NCI-H2029 treated with DMSO at 0.1 percent for 48 hours (cell line): ENCODE results near the gene ABCB1.

Experiments used
- DNase-seq: peaks from one replicate; lab custom pipeline; 2025; lab: John Stamatoyannopoulos, UW

Gene ABCB1

DNA sequence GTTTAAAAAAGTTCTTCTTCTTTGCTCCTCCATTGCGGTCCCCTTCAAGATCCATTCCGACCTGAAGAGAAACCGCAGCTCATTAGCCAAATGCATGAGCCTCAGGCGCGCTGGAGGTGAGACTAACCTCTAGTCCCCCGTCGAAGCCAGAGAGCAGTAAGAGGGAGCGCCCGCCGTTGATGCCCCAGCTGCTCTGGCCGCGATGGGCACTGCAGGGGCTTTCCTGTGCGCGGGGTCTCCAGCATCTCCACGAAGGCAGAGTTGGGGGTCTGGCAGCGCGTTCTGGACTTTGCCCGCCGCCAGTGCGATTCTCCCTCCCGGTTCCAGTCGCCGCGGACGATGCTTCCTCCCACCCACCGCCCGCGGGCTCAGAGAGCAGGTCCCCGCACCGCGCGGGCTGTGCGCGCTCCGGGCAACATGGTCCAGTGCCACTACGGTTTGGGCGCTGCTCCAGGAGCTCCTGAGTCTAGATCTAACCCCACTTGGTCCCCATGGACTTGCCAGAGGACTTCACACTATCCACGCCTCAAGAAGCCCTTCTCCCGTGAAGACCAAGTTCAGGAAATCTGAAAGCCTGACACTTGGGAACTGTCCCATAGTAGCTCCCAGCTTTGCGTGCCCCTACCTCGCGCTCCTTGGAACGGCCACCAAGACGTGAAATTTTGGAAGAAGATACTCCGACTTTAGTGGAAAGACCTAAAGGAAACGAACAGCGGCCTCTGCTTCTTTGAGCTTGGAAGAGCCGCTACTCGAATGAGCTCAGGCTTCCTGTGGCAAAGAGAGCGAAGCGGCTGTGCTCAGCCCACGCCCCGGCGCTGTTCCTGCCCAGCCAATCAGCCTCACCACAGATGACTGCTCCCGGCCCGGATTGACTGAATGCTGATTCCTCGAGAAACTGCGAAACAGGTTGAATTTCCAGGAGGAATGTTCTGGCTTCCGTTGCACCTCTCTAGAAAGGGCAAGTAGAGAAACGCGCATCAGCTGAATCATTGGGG lies at the start of gene ABCB1:
TSS of gene ABCB1 (minus strand) at position 755 of the 995 bp plus-strand sequence. CDS start at position 55, 700 bp downstream.
- DNase-seq = peak; percentile 5

DNA sequence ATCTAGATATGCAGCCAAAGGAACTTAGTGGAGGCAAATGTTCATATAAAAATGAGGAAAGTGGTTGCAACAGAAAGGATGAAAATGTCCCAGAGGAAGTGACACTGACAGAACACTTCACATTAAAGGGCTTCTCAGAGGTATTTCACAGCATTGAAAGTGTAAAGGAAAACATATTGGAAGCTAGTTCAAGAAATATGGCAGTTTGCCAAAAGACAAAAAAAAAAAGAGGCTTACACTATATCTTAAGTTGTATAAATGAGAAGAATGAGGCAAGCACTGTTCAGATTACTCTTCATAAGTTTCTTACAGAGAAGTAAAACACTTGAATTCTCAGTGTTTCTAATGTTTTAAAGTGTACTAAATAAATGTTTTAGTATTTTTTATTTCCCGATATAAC lies 47.6 kb upstream of the ABCB1 start:
- no peak for DNase-seq

DNA sequence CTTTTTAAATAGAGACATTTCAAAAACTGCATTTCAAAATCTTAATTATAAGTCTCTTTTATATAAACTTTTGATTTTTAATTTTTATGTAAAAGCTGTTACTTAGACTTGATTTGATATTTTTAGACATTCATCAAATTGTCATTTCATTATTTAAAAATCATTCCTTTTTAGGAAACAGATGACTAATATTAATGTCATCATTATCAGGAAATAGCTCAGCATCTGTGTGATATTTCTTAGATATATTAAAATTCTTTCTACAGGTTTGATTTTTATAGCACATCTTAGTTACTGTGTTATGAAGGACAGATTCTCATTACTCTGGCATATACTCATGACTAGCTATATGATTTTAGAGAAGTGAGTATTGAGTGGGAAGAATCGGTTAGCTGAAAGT lies 44.8 kb upstream of the ABCB1 start:
- DNase-seq = no peak

GRCh38 chr7:87635921-87636320 lies 35.2 kb upstream of the ABCB1 start:
- DNase-seq = no peak

DNA sequence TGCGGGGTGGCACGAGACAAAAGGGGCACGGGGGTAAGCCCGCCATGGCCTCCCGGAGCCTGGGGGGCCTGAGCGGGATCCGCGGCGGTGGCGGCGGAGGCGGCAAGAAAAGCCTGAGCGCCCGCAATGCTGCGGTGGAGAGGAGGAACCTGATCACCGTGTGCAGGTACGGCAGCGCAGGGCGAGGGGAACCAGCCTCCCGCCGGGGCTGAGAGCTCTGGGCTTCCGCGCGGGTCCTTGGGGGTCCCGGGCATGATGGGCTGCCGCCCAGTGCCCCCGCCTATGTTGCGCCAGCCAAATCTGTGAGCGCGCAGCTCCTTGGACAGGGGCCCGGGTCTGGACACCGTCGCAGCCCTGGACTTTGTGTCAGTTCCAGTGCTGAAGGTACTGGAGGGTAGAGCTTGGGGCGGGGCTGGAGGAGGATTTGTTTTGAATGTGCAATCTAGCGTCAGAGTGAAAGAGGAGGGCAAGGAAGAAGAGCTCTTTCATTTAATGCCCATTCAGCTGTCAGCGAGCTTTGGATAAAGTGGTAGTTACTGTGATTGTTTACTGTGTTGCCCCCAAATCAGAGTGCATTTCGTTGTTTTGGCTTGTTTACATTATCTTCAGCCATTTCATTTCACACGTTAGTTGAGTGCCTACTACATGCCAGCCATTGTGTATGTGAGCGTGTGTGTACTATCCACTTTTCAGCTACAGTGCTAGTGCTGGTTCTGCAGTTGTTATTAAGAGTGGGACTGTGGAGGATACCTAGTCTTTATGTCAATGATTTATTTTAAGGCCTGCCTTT lies 28.3 kb upstream of the ABCB1 start:
- DNase-seq = no peak

GRCh38 chr7:87627634-87627994 lies 26.9 kb upstream of the ABCB1 start:
- no peak for DNase-seq

- DNase-seq = no peak
Observed at GRCh38 chr7:87625101-87625500, 24.4 kb upstream of the ABCB1 start.

DNA sequence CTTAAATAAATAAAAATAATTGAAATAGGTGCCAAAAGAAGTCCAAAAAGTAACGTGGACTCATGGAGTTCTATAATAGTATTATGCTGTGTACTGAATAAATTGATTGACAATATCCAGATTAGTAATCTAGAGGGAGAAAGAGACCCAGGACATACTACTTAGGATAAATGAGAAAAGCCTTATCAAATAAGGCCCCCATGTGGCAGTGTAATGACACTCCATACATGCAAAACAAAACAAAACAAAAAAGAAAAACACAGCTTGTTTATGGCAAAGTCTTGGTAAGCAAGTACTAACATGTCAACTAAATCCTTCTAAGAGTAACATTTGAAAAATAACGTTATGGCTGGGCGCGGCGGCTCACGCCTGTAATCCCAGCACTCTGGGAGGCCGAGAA lies 23.9 kb upstream of the ABCB1 start:
- DNase-seq = no peak

DNA sequence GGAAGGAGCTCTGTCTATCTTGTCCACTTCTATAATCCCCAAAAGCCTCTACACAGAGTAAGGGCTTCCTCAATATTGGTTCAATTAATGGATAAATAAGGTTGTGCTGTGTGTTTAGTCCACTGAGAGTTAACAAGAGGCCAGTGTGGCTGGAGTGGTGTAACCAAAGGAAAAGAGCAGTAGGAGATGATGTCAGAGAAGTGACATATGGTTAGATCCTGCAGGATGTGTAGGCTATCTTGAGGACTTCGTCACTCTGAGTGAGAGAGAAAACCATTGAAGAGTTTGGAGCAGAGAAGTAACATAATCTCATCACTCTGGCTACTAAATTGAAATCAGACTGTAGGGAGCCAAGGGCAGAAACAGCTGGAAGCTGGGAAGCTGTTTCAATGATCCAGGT lies 14.5 kb upstream of the ABCB1 start:
- DNase-seq = no peak

DNA sequence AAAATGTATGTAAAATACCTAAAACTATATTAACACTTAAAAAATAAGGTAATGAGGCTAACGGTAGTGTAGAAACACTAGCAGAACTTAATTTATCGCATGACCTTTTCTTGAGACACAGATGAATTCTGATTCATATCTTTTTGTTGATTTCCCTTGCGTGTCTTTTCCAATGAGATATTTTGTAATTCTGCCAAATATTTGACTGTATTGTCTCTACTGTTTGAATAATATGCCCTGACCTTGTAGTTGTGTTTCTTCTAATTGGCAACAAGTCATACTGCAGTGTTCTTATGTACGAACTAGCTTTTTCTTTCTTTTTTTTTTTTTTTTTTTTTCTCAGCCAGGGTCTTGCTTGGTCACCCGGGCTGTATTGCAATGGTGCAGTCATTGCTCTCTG lies 9.2 kb upstream of the ABCB1 start:
- no peak for DNase-seq

GRCh38 chr7:87608431-87608830 lies 7.7 kb upstream of the ABCB1 start:
- no peak for DNase-seq

GRCh38 chr7:87604264-87604663 lies 3.6 kb upstream of the ABCB1 start:
- no peak for DNase-seq

GRCh38 chr7:87599336-87599735 lies 1.3 kb downstream of the ABCB1 start:
- DNase-seq = no peak

DNA sequence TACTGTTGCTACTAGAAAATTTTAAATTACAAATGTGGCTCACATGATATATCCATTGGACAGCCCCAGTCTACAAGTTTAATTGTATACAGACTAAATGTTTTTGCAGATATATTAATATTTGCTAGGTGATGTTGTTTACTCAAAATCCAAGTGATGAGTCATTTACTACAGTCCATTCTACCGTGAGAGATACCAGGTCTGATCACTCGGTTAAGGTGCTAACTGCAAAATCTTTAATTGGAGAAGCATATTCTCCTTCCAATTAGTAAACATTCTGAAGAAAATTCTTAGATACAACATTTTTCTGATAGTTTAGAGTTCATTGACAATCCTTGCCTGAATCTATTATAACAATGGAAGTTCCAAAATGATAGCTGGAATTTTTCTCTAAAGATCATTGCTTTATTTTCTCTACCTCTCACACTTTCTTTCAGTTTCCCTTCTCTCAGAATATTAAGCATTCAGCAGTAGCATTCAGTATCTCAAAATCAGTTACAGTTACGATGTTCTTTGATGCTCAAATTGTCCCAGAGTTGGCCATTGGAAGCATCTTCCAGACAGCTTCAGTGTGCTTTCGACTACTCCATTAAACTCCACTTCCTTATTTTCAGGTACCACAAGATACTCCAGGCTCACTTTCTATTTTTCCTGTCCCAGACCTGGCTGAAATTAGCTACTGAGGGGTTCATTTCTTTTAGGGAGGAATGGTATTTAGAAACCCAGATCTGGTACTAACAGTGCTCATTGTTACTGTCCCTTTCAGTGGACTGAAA lies 2.3 kb downstream of the ABCB1 start:
- DNase-seq = no peak

DNA sequence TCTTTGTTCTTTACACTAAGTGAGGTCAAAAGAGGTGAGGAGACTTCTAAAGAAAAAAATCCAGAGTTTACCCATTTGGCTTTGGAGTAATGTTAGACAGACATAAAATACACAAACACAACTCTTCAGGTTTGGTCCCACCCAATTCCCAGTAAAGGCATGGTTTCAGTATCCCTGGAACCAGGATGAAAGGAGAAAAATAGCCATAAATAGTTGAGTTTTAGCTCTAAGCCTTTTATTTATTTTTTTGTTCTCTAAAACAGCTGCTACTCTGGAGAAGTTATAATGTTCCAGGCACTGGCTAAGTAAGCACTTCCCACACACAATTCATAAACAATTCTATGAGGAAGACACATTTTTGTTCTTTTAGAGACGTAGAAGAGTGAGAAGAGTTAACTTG lies 4.0 kb downstream of the ABCB1 start:
- DNase-seq = no peak

DNA sequence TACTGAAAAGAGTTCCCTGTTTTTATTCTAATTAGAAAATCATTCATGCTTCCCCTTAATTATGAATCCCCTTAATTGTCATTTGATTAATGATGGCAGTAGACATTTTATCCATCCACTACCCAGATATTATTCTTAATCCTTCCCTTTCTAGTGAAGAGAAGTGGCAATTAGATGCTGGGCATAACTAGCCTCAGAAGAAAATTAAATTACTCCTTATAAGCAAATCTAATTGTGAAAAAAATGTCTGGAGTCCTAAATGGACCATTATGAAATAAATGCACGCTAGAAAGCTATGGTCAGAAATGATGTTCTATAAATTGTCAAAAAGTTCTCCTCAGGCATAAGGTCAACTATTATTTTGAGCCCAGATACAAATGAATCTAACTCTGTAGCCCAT lies 4.5 kb downstream of the ABCB1 start:
- no peak for DNase-seq

DNA sequence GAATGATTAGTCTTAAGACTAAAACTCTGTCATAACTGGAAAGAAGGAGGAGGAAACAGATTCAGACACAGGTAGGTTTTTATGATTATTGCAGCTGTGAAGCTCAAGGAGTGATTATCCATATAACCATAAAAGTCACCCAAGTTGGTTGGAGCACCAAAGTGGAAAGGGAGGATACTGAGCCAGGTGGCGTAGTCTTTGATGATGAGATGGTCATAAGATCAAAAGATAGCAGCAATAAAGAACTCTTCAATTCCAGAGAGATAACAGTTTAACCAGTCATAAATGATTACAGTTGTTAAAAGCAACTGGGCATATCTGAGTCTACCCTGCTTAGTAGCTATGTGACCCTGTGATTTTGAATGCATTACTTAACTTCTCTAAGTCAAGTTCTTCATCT lies 8.4 kb downstream of the ABCB1 start:
- DNase-seq = no peak

GRCh38 chr7:87591211-87591610 lies 9.5 kb downstream of the ABCB1 start:
- DNase-seq = no peak

- DNase-seq = no peak
Observed at GRCh38 chr7:87590578-87590977, 10.1 kb downstream of the ABCB1 start.

DNA sequence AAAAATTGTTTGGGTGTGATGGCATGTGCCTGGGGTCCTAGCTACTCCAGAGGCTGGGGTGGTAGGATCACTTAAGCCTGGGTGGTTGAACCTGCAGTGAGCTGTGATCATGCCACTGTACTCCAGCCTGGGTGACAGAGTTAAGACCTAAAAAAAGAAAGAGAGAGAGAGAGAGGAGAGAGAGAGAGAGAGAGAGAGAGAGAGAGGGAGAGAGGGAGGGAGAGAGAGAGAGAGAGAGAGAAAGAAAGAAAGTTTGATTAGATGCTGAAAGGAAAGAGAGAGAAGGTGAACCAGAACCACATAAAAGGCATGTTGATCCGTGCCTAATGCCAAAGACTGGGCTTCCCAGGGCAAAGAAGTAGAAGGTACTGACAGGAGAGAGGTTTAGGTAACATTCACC lies 11.1 kb downstream of the ABCB1 start:
- no peak for DNase-seq

- DNase-seq = no peak
Observed at GRCh38 chr7:87581723-87582122, 19.0 kb downstream of the ABCB1 start.

- DNase-seq = no peak
Observed at GRCh38 chr7:87580636-87581035, 20.0 kb downstream of the ABCB1 start.
